Adrenal gland (tissue), 5 donors: Measurements from ENCODE around the gene NEUROG1.

ENCODE experiments used
- CTCF ChIP-seq, 6 experiments: fragments of 450-650 bp in 4 of 6; fragments of 200-600 bp in 2 of 6; sonication (generic) in 1 of 6; IDR thresholded peaks; 1 replicate in 5 of 6; 2 replicates in 1 of 6; pipeline versions ENCODE4 v1.5.1 to v1.8.0; 2016 to 2021; ENCODE audit warnings: antibody characterized with exemption in 6 of 6, mild to moderate bottlenecking in 2 of 6, moderate library complexity in 1 of 6
- POLR2A ChIP-seq, 2 donors: fragments of 450-650 bp; IDR thresholded peaks; one replicate each; pipeline ENCODE4 v1.6.1; 2017; ENCODE audit warnings: antibody characterized with exemption in 2 of 2, mild to moderate bottlenecking in 2 of 2, moderate library complexity in 1 of 2
- donor health status: DM: no; HTN: no; CAD: no.

- TF ChIP-seq CTCF (IDR thresholded peaks at IDR 0.05): no peak
- no peak for TF ChIP-seq POLR2A (IDR thresholded peaks at IDR 0.05)
Measured at GRCh38 chr5:135577421-135577820, 41.7 kb upstream of the NEUROG1 start.
